ENCODE measurements around the gene GTF2B.
A peak's percentile ranks its signal among the peaks of the same experiment; 100 is the strongest.

The GTF2B gene

DNA sequence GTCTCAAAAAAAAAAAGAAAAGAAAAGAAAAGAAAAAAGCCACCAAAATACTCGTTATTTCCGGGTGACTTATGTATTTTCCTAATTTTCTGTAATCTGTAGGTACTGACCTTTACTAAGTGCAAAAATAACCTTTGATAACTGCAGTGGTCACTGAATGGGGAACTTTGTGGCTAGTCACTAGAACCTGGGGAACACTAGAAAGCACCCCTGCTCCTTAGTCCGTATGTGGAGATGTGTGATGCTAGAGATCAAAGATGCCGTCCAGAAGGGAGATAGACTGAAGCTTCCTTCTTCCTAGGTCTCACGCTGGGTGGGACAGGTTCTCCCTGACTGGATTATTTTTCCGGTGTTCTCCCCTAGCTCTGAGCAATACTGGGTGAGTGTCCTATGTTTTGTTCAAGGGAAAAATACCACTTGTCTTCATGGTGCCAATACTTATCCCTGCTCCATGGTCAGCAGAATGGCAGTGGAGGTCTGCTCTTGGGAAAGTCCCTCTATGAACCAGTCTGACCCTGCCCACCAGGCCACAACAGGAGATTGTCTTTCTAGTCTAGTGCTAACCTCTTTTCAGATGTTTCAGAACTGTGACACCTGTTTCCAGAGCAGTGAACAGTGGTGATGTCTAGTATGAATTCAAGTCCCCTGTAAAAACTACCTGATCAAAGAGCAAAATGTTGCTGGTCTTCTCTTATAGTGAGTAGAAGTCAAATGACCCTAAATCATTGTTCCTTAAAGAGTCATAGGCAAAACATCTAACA is 39.9 kb downstream of the GTF2B start:
- TF ChIP-seq KLF8 (tag by site-specific recombination; IDR thresholded peaks at IDR 0.05) (no peak), ZEB2 (tag by site-specific recombination; IDR thresholded peaks at IDR 0.05) (no peak), ZNF670 (tag by site-specific recombination; IDR thresholded peaks at IDR 0.05; ENCODE audit: low read depth) (no peak), GLIS2 (tag by site-specific recombination; IDR thresholded peaks at IDR 0.05) (no peak), ZNF324 (tag by site-specific recombination; IDR thresholded peaks at IDR 0.05) (no peak), SCRT2 (tag by site-specific recombination; IDR thresholded peaks at IDR 0.05) (no peak), GLI4 (tag by site-specific recombination; IDR thresholded peaks at IDR 0.05) (no peak), ZNF24 (tag by site-specific recombination; IDR thresholded peaks at IDR 0.05) (no peak)
- TF ChIP-seq, protein P1, sequence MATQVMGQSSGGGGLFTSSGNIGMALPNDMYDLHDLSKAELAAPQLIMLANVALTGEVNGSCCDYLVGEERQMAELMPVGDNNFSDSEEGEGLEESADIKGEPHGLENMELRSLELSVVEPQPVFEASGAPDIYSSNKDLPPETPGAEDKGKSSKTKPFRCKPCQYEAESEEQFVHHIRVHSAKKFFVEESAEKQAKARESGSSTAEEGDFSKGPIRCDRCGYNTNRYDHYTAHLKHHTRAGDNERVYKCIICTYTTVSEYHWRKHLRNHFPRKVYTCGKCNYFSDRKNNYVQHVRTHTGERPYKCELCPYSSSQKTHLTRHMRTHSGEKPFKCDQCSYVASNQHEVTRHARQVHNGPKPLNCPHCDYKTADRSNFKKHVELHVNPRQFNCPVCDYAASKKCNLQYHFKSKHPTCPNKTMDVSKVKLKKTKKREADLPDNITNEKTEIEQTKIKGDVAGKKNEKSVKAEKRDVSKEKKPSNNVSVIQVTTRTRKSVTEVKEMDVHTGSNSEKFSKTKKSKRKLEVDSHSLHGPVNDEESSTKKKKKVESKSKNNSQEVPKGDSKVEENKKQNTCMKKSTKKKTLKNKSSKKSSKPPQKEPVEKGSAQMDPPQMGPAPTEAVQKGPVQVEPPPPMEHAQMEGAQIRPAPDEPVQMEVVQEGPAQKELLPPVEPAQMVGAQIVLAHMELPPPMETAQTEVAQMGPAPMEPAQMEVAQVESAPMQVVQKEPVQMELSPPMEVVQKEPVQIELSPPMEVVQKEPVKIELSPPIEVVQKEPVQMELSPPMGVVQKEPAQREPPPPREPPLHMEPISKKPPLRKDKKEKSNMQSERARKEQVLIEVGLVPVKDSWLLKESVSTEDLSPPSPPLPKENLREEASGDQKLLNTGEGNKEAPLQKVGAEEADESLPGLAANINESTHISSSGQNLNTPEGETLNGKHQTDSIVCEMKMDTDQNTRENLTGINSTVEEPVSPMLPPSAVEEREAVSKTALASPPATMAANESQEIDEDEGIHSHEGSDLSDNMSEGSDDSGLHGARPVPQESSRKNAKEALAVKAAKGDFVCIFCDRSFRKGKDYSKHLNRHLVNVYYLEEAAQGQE (tag by site-specific recombination; IDR thresholded peaks at IDR 0.05): no peak
- Histone ChIP-seq H3K9me3 (ENCODE audit: control insufficient read depth, insufficient read depth, low read depth, low read length) (no peaks in the 10 kb centered on the region), H3K36me3 (ENCODE audit: control insufficient read depth in 2 of 2, insufficient read depth in 1 of 2, low read length in 2 of 2) (peaks cover 20 to 35% of the 10 kb centered on the region in 2 experiments), H3K4me3 (ENCODE audit: low read depth, low read length) (no peak overlapping the region), H3K4me1 (ENCODE audit: control insufficient read depth, insufficient read depth, low read length) (no peaks in the 10 kb centered on the region), H3K27ac (ENCODE audit: extremely low read depth, low read depth, low read length) (no peak overlapping the region)
- ChIA-PET POLR2A (no interaction called here), CTCF (no interaction called here)

DNA sequence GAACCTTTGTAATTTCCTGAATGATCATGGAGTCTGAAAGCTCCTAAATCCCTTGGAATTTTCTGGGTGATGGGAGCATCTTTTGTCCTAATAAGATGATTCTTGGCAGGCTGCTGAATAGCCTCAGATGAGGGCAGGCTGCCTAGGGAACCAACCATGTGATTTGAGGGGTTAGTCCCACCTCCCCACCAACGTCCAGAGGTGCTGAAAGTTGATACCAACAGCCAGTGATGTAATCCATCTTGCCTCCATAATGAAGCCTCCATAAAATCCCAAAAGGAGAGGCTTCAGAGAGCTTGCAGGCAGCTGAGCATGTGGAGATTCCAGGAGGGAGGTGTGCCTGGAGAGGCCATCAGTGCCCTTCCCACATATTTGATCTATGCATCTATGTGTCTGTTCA is 43.7 kb downstream of the GTF2B start:
- Histone ChIP-seq H3K27ac (ENCODE audit: extremely low read depth, low read depth, low read length) (no peak overlapping the region), H3K36me3 (ENCODE audit: control insufficient read depth in 2 of 2, insufficient read depth in 1 of 2, low read length in 2 of 2) (peaks cover 7 to 9% of the 10 kb centered on the region in 2 experiments; a peak in 2 of 3 replicates), H3K9me3 (ENCODE audit: control insufficient read depth, insufficient read depth, low read depth, low read length) (no peaks in the 10 kb centered on the region), H3K4me1 (ENCODE audit: control insufficient read depth, insufficient read depth, low read length) (no peaks in the 10 kb centered on the region), H3K4me3 (ENCODE audit: low read depth, low read length) (no peak overlapping the region)
- no peak for TF ChIP-seq ZBTB1 (tag by site-specific recombination; IDR thresholded peaks at IDR 0.05)
- 0 out of 2 replicates have a peak, but pooled peaks have one; percentile 16 for TF ChIP-seq ZNF341 (tag by site-specific recombination; IDR thresholded peaks at IDR 0.05; ENCODE audit: low read depth)
- no peak for TF ChIP-seq ZNF433 (tag by site-specific recombination; IDR thresholded peaks at IDR 0.05; ENCODE audit: low read depth)
- TF ChIP-seq, protein P2, sequence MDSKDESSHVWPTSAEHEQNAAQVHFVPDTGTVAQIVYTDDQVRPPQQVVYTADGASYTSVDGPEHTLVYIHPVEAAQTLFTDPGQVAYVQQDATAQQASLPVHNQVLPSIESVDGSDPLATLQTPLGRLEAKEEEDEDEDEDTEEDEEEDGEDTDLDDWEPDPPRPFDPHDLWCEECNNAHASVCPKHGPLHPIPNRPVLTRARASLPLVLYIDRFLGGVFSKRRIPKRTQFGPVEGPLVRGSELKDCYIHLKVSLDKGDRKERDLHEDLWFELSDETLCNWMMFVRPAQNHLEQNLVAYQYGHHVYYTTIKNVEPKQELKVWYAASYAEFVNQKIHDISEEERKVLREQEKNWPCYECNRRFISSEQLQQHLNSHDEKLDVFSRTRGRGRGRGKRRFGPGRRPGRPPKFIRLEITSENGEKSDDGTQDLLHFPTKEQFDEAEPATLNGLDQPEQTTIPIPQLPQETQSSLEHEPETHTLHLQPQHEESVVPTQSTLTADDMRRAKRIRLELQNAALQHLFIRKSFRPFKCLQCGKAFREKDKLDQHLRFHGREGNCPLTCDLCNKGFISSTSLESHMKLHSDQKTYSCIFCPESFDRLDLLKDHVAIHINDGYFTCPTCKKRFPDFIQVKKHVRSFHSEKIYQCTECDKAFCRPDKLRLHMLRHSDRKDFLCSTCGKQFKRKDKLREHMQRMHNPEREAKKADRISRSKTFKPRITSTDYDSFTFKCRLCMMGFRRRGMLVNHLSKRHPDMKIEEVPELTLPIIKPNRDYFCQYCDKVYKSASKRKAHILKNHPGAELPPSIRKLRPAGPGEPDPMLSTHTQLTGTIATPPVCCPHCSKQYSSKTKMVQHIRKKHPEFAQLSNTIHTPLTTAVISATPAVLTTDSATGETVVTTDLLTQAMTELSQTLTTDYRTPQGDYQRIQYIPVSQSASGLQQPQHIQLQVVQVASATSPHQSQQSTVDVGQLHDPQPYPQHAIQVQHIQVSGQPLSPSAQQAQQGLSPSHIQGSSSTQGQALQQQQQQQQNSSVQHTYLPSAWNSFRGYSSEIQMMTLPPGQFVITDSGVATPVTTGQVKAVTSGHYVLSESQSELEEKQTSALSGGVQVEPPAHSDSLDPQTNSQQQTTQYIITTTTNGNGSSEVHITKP (tag by site-specific recombination; IDR thresholded peaks at IDR 0.05): peak; percentile 77
- TF ChIP-seq KLF8 (tag by site-specific recombination; IDR thresholded peaks at IDR 0.05): 0 out of 2 replicates have a peak, but pooled peaks have one; percentile 14
- TF ChIP-seq ZNF660 (tag by site-specific recombination; IDR thresholded peaks at IDR 0.05): 0 out of 2 replicates have a peak, but pooled peaks have one; percentile 26
- 0 out of 2 replicates have a peak, but pooled peaks have one; percentile 20 for TF ChIP-seq ZBTB17 (tag by site-specific recombination; IDR thresholded peaks at IDR 0.05)
- 0 out of 2 replicates have a peak, but pooled peaks have one; percentile 24 for TF ChIP-seq ZNF629 (tag by site-specific recombination; IDR thresholded peaks at IDR 0.05)
- TF ChIP-seq, protein P3, sequence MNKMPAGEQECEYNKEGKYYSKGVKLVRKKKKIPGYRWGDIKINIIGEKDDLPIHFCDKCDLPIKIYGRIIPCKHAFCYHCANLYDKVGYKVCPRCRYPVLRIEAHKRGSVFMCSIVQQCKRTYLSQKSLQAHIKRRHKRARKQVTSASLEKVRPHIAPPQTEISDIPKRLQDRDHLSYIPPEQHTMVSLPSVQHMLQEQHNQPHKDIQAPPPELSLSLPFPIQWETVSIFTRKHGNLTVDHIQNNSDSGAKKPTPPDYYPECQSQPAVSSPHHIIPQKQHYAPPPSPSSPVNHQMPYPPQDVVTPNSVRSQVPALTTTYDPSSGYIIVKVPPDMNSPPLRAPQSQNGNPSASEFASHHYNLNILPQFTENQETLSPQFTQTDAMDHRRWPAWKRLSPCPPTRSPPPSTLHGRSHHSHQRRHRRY (tag by site-specific recombination; IDR thresholded peaks at IDR 0.05): no peak
- TF ChIP-seq, protein P4, sequence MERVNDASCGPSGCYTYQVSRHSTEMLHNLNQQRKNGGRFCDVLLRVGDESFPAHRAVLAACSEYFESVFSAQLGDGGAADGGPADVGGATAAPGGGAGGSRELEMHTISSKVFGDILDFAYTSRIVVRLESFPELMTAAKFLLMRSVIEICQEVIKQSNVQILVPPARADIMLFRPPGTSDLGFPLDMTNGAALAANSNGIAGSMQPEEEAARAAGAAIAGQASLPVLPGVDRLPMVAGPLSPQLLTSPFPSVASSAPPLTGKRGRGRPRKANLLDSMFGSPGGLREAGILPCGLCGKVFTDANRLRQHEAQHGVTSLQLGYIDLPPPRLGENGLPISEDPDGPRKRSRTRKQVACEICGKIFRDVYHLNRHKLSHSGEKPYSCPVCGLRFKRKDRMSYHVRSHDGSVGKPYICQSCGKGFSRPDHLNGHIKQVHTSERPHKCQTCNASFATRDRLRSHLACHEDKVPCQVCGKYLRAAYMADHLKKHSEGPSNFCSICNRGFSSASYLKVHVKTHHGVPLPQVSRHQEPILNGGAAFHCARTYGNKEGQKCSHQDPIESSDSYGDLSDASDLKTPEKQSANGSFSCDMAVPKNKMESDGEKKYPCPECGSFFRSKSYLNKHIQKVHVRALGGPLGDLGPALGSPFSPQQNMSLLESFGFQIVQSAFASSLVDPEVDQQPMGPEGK (tag by site-specific recombination; IDR thresholded peaks at IDR 0.05): peak; percentile 39; the same call in 1 of the 2 replicates
- TF ChIP-seq KLF10 (tag by site-specific recombination; IDR thresholded peaks at IDR 0.05): peak; percentile 33; the same call in 1 of the 2 replicates
- ChIA-PET POLR2A (interaction anchor here (0.5 to 1.4 kb wide), 2 partner anchors 44 to 164 kb away, joined by 3 read pairs; partner anchors contain the start of genes GTF2B and PKN2), CTCF (interaction anchor here (0.6 to 1.0 kb wide), 3 partner anchors 30 to 1232 kb away, joined by 3 to 4 read pairs (median 3); no protein-coding TSS in a partner anchor)

Measured in HEK293 (cell line).